Naive thymus-derived CD4-positive, alpha-beta T cell (primary cell): Measurements from ENCODE around the gene LRMDA. TPM values are rescaled to one million over a fixed set of nuclear protein-coding genes. Genes with fewer than 3 reads are reported as not detected.

Source experiments
- ATAC-seq: fragments of 150-1000 bp; cut with Tn5 transposase; 2 replicates; pipeline ENCODE4 v1.10.0; 2021; ENCODE audit warnings: mild to moderate bottlenecking, moderate library complexity
- CTCF ChIA-PET: fragments of 350-600 bp; sonication (Branson Sonifier 250); formaldehyde crosslinking; loops from one replicate; lab custom pipeline; 2021; ENCODE audit warnings: antibody characterized with exemption; lab: Charles Lee
- POLR2A ChIA-PET: fragments of 350-600 bp; sonication (Branson Sonifier 250); formaldehyde crosslinking; loops from one replicate; lab custom pipeline; 2021; ENCODE audit warnings: antibody characterized with exemption, inconsistent platforms; lab: Charles Lee
- DNase-seq, 9 donors: peaks; one replicate each; pipeline versions ENCODE4 v3.0.0 to v3.0.0-alpha.2; 2020 to 2022; ENCODE audit warnings: mixed read lengths in 1 of 9
- H3K27ac ChIP-seq: one replicate; pipeline ENCODE4 v1.7.0; 2013; ENCODE audit warnings: mild to moderate bottlenecking, low read depth, low read length, moderate library complexity
- H3K27me3 ChIP-seq, 2 donors: one replicate each; pipeline ENCODE4 v1.7.0; 2013; ENCODE audit warnings: low read length in 2 of 2, mild to moderate bottlenecking in 2 of 2, moderate library complexity in 2 of 2; ENCODE audit not compliant: control insufficient read depth in 2 of 2, insufficient read depth in 2 of 2
- H3K36me3 ChIP-seq, 3 experiments: 1 replicate in 2 of 3; 2 replicates in 1 of 3; pipeline ENCODE4 v1.7.0; 2013; ENCODE audit warnings: low read length in 3 of 3, mild to moderate bottlenecking in 3 of 3, moderate library complexity in 1 of 3; ENCODE audit not compliant: insufficient read depth in 3 of 3, control insufficient read depth in 2 of 3
- H3K4me1 ChIP-seq, 2 donors: one replicate each; pipeline ENCODE4 v1.7.0; 2013; ENCODE audit warnings: low read length in 2 of 2, mild to moderate bottlenecking in 2 of 2, moderate library complexity in 1 of 2; ENCODE audit not compliant: control insufficient read depth in 2 of 2, insufficient read depth in 2 of 2
- H3K4me3 ChIP-seq: 2 replicates; pipeline ENCODE4 v1.7.0; 2013; ENCODE audit warnings: mild to moderate bottlenecking, low read length
- H3K9me3 ChIP-seq, 3 experiments: 1 replicate in 2 of 3; 2 replicates in 1 of 3; pipeline ENCODE4 v1.7.0; 2013; ENCODE audit warnings: low read length in 3 of 3; ENCODE audit not compliant: control insufficient read depth in 2 of 3
- H3K27ac Mint-ChIP-seq, 9 donors: one replicate each; pipeline ENCODE4 v1.8.0; 2020 to 2022; ENCODE audit warnings: mixed read lengths in 9 of 9, mild to moderate bottlenecking in 8 of 9, moderate library complexity in 5 of 9, inconsistent platforms in 2 of 9
- H3K27me3 Mint-ChIP-seq, 5 donors: one replicate each; pipeline ENCODE4 v1.8.0; 2021 to 2022; ENCODE audit warnings: mixed read lengths in 5 of 5, mild to moderate bottlenecking in 1 of 5
- H3K36me3 Mint-ChIP-seq, 5 donors: one replicate each; pipeline ENCODE4 v1.8.0; 2020 to 2022; ENCODE audit warnings: mixed read lengths in 5 of 5, mild to moderate bottlenecking in 3 of 5, inconsistent platforms in 1 of 5
- H3K4me1 Mint-ChIP-seq, 7 donors: one replicate each; pipeline ENCODE4 v1.8.0; 2020 to 2022; ENCODE audit warnings: mixed read lengths in 7 of 7, mild to moderate bottlenecking in 3 of 7, inconsistent platforms in 1 of 7
- H3K4me3 Mint-ChIP-seq, 10 donors: one replicate each; pipeline ENCODE4 v1.8.0; 2020 to 2022; ENCODE audit warnings: mild to moderate bottlenecking in 10 of 10, mixed read lengths in 10 of 10, moderate library complexity in 6 of 10, inconsistent platforms in 2 of 10
- H3K9me3 Mint-ChIP-seq, 11 donors: one replicate each; pipeline ENCODE4 v1.8.0; 2020 to 2022; ENCODE audit warnings: mixed read lengths in 11 of 11, mild to moderate bottlenecking in 4 of 11, inconsistent platforms in 1 of 11, moderate library complexity in 1 of 11
- intact Hi-C, 2 donors: fragments of 100-400 bp; cut with micrococcal nuclease; formaldehyde crosslinking; loops; one replicate each; pipeline ENCODE4 v1.15.1; 2023
- polyA plus RNA-seq, 2 donors: library from polyadenylated mRNA; unstranded; fragments of 300-500 nt; fragmentation: Illumina TruSeq; gene quantifications; one replicate each; pipeline ENCODE4 v1.2.3, GENCODE V29; 2021
- total RNA-seq, 6 experiments: library from RNA in 5 of 6; stranded (reverse) in 5 of 6; gene quantifications; 1 replicate in 5 of 6; 2 replicates in 1 of 6; pipeline ENCODE4 v1.2.3 and lab custom pipeline; 2021 to 2026

LRMDA gene
- total and polyA plus RNA-seq, 7 experiments from 2014 or later = 0.57 to 14.9 (median 3.0) TPM; not detected in 4

GRCh38 chr10:75733135-75733890, 301.9 kb downstream of the LRMDA start:
- no peak overlapping the region for H3K4me3 ChIP-seq
- no peak overlapping the region for H3K27ac ChIP-seq
- Mint-ChIP-seq H3K27me3 (peaks cover 0 to 22% (median 6%) of the 10 kb centered on the region in 5 donors), H3K4me1 (peaks cover 0 to 1% (median 0%) of the 10 kb centered on the region in 7 donors), H3K27ac (no peak overlapping the region), H3K36me3 (no peaks in the 10 kb centered on the region), H3K9me3 (peaks cover 0 to 3% (median 0%) of the 10 kb centered on the region in 11 donors), H3K4me3 (no peak overlapping the region)
- no peak for DNase-seq
- intact Hi-C loops = no loop called here
- H3K4me1 ChIP-seq = no peaks in the 10 kb centered on the region
- ChIA-PET CTCF (no interaction called here), POLR2A (no interaction called here)
- H3K27me3 ChIP-seq = no peaks in the 10 kb centered on the region
- H3K9me3 ChIP-seq = no peaks in the 10 kb centered on the region
- H3K36me3 ChIP-seq = no peaks in the 10 kb centered on the region
- ATAC-seq = no peak

- H3K4me1 ChIP-seq = no peaks in the 10 kb centered on the region
- ATAC-seq (no peak), DNase-seq (no peak)
- H3K4me3 ChIP-seq = no peak overlapping the region
- CTCF ChIA-PET = no interaction called here
- no peak overlapping the region for H3K27ac ChIP-seq
- Mint-ChIP-seq H3K36me3 (no peaks in the 10 kb centered on the region), H3K9me3 (peaks cover 0 to 3% (median 0%) of the 10 kb centered on the region in 11 donors), H3K4me3 (no peak overlapping the region), H3K27ac (no peak overlapping the region), H3K27me3 (peaks cover 0 to 18% (median 6%) of the 10 kb centered on the region in 5 donors), H3K4me1 (peaks cover 0 to 1% (median 0%) of the 10 kb centered on the region in 7 donors)
- H3K27me3 ChIP-seq = no peaks in the 10 kb centered on the region
- no peaks in the 10 kb centered on the region for H3K36me3 ChIP-seq
- intact Hi-C loops = no loop called here
- H3K9me3 ChIP-seq = no peaks in the 10 kb centered on the region
- POLR2A ChIA-PET = no interaction called here
These were observed 304.8 kb downstream of the LRMDA start for GRCh38 chr10:75736151-75736640.

GRCh38 chr10:75736889-75737579, 305.6 kb downstream of the LRMDA start:
- H3K4me1 ChIP-seq = no peaks in the 10 kb centered on the region
- peaks cover 0 to 18% (median 6%) of the 10 kb centered on the region in 5 donors for H3K27me3 Mint-ChIP-seq
- H3K27ac Mint-ChIP-seq = no peak overlapping the region
- intact Hi-C loops = no loop called here
- H3K36me3 ChIP-seq = no peaks in the 10 kb centered on the region
- no peak overlapping the region for H3K4me3 Mint-ChIP-seq
- peaks cover 0 to 3% (median 0%) of the 10 kb centered on the region in 11 donors for H3K9me3 Mint-ChIP-seq
- no peaks in the 10 kb centered on the region for H3K9me3 ChIP-seq
- no peak for ATAC-seq
- peaks cover 0 to 2% (median 0%) of the 10 kb centered on the region in 5 donors for H3K36me3 Mint-ChIP-seq
- H3K27ac ChIP-seq = no peak overlapping the region
- H3K4me3 ChIP-seq = no peak overlapping the region
- no peaks in the 10 kb centered on the region for H3K27me3 ChIP-seq
- ChIA-PET CTCF (no interaction called here), POLR2A (no interaction called here)
- H3K4me1 Mint-ChIP-seq = peaks cover 0 to 2% (median 0%) of the 10 kb centered on the region in 7 donors
- DNase-seq = no peak

GRCh38 chr10:75737580-75737949, 306.1 kb downstream of the LRMDA start:
- POLR2A ChIA-PET = no interaction called here
- intact Hi-C loops = no loop called here

GRCh38 chr10:75738924-75739323, 307.5 kb downstream of the LRMDA start:
- POLR2A ChIA-PET = no interaction called here

More at GRCh38 chr10:75737580-75737949, 306.1 kb downstream of the LRMDA start:
- Mint-ChIP-seq H3K27ac (no peak overlapping the region), H3K4me3 (no peak overlapping the region), H3K4me1 (peaks cover 0 to 3% (median 0%) of the 10 kb centered on the region in 7 donors), H3K9me3 (peaks cover 0 to 4% (median 0%) of the 10 kb centered on the region in 11 donors), H3K36me3 (peaks cover 0 to 3% (median 0%) of the 10 kb centered on the region in 5 donors), H3K27me3 (peaks cover 0 to 16% (median 6%) of the 10 kb centered on the region in 5 donors)
- Histone ChIP-seq H3K36me3 (no peaks in the 10 kb centered on the region), H3K9me3 (no peaks in the 10 kb centered on the region), H3K27me3 (no peaks in the 10 kb centered on the region), H3K27ac (no peak overlapping the region), H3K4me1 (no peaks in the 10 kb centered on the region), H3K4me3 (no peak overlapping the region)
- no peak for ATAC-seq
- DNase-seq = no peak
- CTCF ChIA-PET = no interaction called here

GRCh38 chr10:75739414-75740143, 308.2 kb downstream of the LRMDA start:
- Mint-ChIP-seq H3K4me3 (no peak overlapping the region), H3K9me3 (peaks cover 0 to 4% (median 0%) of the 10 kb centered on the region in 11 donors), H3K27ac (no peak overlapping the region), H3K36me3 (peaks cover 0 to 3% (median 0%) of the 10 kb centered on the region in 5 donors), H3K4me1 (peaks cover 0 to 2% (median 0%) of the 10 kb centered on the region in 7 donors), H3K27me3 (peaks cover 0 to 14% (median 11%) of the 10 kb centered on the region in 5 donors)
- intact Hi-C loops = no loop called here
- Histone ChIP-seq H3K9me3 (no peaks in the 10 kb centered on the region), H3K36me3 (no peaks in the 10 kb centered on the region), H3K4me3 (no peak overlapping the region), H3K27ac (no peak overlapping the region), H3K27me3 (no peaks in the 10 kb centered on the region), H3K4me1 (no peaks in the 10 kb centered on the region)
- ATAC-seq (no peak), DNase-seq (no peak)
- ChIA-PET POLR2A (no interaction called here), CTCF (no interaction called here)

More at GRCh38 chr10:75738924-75739323, 307.5 kb downstream of the LRMDA start:
- H3K27me3 Mint-ChIP-seq = peaks cover 0 to 14% (median 11%) of the 10 kb centered on the region in 5 donors
- H3K36me3 Mint-ChIP-seq = peaks cover 0 to 3% (median 0%) of the 10 kb centered on the region in 5 donors
- CTCF ChIA-PET = no interaction called here
- no peak overlapping the region for H3K4me3 Mint-ChIP-seq
- no peak overlapping the region for H3K27ac Mint-ChIP-seq
- ATAC-seq (no peak), DNase-seq (no peak)
- no peaks in the 10 kb centered on the region for H3K36me3 ChIP-seq
- peaks cover 0 to 4% (median 0%) of the 10 kb centered on the region in 11 donors for H3K9me3 Mint-ChIP-seq
- intact Hi-C loops = no loop called here
- peaks cover 0 to 3% (median 0%) of the 10 kb centered on the region in 7 donors for H3K4me1 Mint-ChIP-seq
- no peak overlapping the region for H3K4me3 ChIP-seq
- no peaks in the 10 kb centered on the region for H3K4me1 ChIP-seq
- no peak overlapping the region for H3K27ac ChIP-seq
- H3K27me3 ChIP-seq = no peaks in the 10 kb centered on the region
- H3K9me3 ChIP-seq = no peaks in the 10 kb centered on the region
